Measurements from ENCODE around the gene CSPG4. TPM values are rescaled to one million over a fixed set of nuclear protein-coding genes. Genes with fewer than 3 reads are reported as not detected.

CSPG4 gene
- total RNA-seq, 5 donors from 2014 or later (not counting 1 experiment from before 2014, with no cell fraction given), result 0.06 to 0.07 (median 0.06) TPM; not detected in 2

DNA sequence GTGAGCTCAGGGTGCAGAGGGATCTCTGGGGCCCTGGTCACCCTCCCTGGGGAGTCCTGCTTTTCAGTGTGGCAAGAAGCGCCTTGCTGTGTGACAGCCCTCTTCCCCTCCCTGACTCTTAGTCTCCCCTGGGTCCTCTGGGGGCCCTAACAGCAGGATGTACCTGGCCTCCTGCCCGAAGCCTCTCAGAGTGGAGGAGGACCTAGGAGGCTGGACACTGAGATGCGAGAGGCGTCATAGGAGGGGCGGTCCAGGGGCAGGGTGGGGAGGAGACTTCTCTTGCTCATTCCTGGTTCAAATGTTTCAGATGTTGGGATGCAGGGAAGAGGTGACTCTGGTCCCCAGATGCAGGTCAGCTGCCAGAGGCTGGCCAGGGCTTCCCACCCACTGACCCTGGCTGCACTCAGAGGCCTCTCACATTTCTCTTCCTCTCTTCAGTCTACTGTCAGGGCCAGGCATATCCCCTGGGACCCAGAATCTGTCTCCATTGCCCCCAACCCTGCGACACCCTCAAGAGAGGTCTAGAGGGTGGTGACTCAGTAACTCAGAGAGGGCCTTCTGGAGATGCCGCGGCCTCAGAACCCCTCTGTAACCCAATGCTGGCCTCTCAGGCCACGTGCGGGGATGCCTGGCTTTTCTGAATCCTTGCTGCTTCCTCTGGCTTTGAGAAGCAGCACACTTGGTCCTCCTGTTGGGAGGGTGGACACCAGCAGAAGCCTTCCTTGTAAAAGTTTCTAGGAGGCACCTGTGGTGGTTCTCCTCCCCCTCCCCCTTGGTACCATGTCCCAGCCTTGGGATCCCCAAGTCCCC, 39.0 kb downstream of the CSPG4 start:
- Mint-ChIP-seq H3K27ac (no peak overlapping the region), H3K4me1 (no peaks in the 10 kb centered on the region), H3K27me3 (no peaks in the 10 kb centered on the region), H3K4me3 (no peak overlapping the region), H3K9me3 (no peaks in the 10 kb centered on the region), H3K36me3 (no peaks in the 10 kb centered on the region)
- Histone ChIP-seq H3K4me3 (ENCODE audit: control insufficient read depth in 1 of 2, extremely low read depth in 1 of 2, low read length in 1 of 2) (no peak overlapping the region), H3K27me3 (replicated peaks in 1 of 2; ENCODE audit: control insufficient read depth in 2 of 2, extremely low read depth in 1 of 2, insufficient read depth in 2 of 2, low read length in 1 of 2) (peaks cover 0 to 2% of the 10 kb centered on the region in 2 experiments), H3K27ac (ENCODE audit: low read length) (no peak overlapping the region), H3K9me3 (no peaks in the 10 kb centered on the region), H3K36me3 (ENCODE audit: control insufficient read depth in 2 of 2, extremely low read depth in 1 of 2, insufficient read depth in 1 of 2, low read length in 1 of 2) (no peaks in the 10 kb centered on the region), H3K4me1 (ENCODE audit: control insufficient read depth in 1 of 2, extremely low read depth in 1 of 2, insufficient read depth in 2 of 2, low read length in 2 of 2) (no peaks in the 10 kb centered on the region)
- WGBS (ENCODE audit: insufficient coverage), result 91% methylated on average over 6 of the region's 10 CpGs
- POLR2A ChIA-PET, result no interaction called here
- DNase-seq (no peak), ATAC-seq (replicated peaks in 1 of 4) (no peak)
- CTCF ChIA-PET, result no interaction called here

DNA sequence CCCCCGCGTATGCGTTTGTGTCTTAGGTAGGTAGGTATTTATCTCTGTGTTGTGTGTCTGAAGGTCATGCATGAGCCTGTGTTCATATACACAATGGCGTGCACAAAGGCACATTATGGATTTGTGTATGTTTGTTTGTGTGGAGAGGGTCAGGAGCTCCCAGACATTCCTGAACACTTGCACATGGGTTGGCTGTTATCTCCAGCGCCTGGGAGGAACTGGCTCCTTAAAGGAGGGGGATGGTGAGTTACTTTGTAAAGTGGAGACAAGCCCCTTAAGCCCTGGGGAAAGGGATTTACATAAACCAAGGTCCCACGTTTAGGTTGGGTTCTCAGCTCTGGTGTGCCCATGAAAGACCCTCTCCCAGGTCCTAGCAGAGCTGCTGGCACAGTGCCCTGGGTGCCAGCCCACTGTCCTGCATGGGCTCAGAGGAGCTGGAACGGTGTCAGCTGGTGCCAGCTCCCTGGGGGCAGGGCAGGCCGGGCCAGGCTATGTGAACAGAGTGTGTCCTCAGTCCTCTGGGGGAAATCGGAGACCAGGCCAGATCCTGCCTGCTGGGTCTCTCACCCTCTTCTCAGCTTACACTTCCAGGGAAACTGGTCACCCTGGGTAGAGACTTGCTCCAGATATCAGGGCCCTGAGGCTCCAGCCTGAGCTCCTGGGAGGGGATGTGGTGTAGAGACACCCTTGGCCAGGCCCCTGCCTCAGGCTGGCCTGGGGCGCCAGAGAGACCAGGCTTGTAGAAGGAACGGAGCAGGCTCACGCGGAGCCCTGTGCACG, 39.8 kb downstream of the CSPG4 start:
- H3K4me3 ChIP-seq (ENCODE audit: control insufficient read depth in 1 of 2, extremely low read depth in 1 of 2, low read length in 1 of 2), result no peak overlapping the region
- no peaks in the 10 kb centered on the region for H3K9me3 ChIP-seq
- H3K27me3 Mint-ChIP-seq, result no peaks in the 10 kb centered on the region
- H3K9me3 Mint-ChIP-seq, result no peaks in the 10 kb centered on the region
- H3K36me3 Mint-ChIP-seq, result no peaks in the 10 kb centered on the region
- no peaks in the 10 kb centered on the region for H3K36me3 ChIP-seq (ENCODE audit: control insufficient read depth in 2 of 2, extremely low read depth in 1 of 2, insufficient read depth in 1 of 2, low read length in 1 of 2)
- H3K27ac ChIP-seq (ENCODE audit: low read length), result no peak overlapping the region
- ATAC-seq (replicated peaks in 1 of 4) (no peak), DNase-seq (no peak)
- no peaks in the 10 kb centered on the region for H3K4me1 ChIP-seq (ENCODE audit: control insufficient read depth in 1 of 2, extremely low read depth in 1 of 2, insufficient read depth in 2 of 2, low read length in 2 of 2)
- POLR2A ChIA-PET, result no interaction called here
- peaks cover 0 to 2% of the 10 kb centered on the region in 2 experiments for H3K27me3 ChIP-seq (replicated peaks in 1 of 2; ENCODE audit: control insufficient read depth in 2 of 2, extremely low read depth in 1 of 2, insufficient read depth in 2 of 2, low read length in 1 of 2)
- WGBS (ENCODE audit: insufficient coverage), result 86% methylated on average over 11 of the region's 14 CpGs
- CTCF ChIA-PET, result interaction anchor here in 1 of 2 donors (0.8 kb wide), 1 partner anchor 339 kb away, joined by 3 read pairs; no protein-coding TSS in a partner anchor
- no peak overlapping the region for H3K4me3 Mint-ChIP-seq
- no peaks in the 10 kb centered on the region for H3K4me1 Mint-ChIP-seq
- no peak overlapping the region for H3K27ac Mint-ChIP-seq

DNA sequence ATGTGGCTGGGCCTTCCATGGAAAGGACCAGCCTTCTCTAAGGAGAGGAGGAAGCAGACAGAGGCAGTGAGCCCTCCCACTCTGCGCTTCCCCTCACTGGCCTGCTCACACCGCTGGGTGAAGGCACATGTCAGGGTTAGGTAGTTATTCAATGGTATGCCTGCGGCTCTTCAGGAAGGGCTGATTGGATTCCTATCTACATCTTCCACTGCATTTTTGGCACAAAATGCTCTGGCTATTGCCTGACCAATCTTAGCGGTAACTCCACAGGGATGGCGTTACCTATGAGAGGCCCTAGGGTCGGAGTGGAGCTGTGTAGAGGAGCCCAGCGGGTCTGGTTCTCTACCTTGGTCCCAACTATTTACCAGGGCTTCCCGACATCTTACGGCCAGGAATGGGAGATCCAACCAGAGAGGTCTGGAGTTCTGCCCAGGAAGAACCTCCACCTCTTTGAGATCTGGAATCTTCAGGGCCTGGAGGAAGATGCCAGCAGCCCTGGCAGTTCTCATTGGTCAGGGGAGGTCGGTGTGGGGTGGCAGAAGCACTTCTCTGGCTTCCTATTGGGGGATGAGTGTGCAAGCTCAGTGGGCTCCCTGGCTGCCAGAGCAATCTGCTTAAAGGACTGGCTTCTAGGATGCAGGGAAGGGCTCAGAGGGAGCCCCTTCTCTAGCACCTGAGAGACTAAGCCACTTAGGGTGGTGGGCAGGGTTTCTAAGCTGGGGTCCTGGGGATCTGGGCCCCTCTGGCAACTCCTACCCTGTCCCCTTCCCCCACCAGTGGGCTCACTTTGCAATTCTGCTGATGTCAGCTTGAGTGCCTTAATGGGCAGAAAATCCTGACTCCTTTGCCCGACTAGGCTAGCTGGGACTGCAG, 40.7 kb downstream of the CSPG4 start:
- no peak for ATAC-seq (replicated peaks in 1 of 4)
- 71% methylated on average over 3 of the region's 11 CpGs for WGBS (ENCODE audit: insufficient coverage)

DNA sequence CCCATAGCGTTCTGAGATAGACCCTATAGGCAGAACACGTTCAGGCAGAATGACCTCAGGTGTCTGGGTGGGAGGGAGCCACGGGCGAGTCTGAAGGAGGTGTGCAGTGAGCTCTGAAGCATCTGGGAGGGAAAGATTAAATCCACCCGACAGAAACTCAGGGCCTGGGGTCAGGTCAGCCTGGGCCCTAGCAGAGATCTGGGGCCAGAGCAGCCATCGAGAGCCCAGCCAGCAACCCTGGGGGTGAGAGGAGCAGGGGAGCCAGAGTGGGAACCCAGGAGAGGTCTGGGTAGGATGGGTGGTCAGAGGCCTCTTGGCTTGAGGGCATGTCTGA, 42.8 kb downstream of the CSPG4 start:
- H3K4me1 ChIP-seq (ENCODE audit: control insufficient read depth in 1 of 2, extremely low read depth in 1 of 2, insufficient read depth in 2 of 2, low read length in 2 of 2), result no peaks in the 10 kb centered on the region
- ChIA-PET POLR2A (no interaction called here), CTCF (no interaction called here)
- no peaks in the 10 kb centered on the region for H3K4me1 Mint-ChIP-seq
- ATAC-seq (replicated peaks in 1 of 4) (no peak), DNase-seq (no peak)
- peaks cover 0 to 2% of the 10 kb centered on the region in 2 experiments for H3K27me3 ChIP-seq (replicated peaks in 1 of 2; ENCODE audit: control insufficient read depth in 2 of 2, extremely low read depth in 1 of 2, insufficient read depth in 2 of 2, low read length in 1 of 2)
- no peaks in the 10 kb centered on the region for H3K36me3 ChIP-seq (ENCODE audit: control insufficient read depth in 2 of 2, extremely low read depth in 1 of 2, insufficient read depth in 1 of 2, low read length in 1 of 2)
- no peak overlapping the region for H3K4me3 Mint-ChIP-seq
- no peaks in the 10 kb centered on the region for H3K9me3 ChIP-seq
- H3K27me3 Mint-ChIP-seq, result no peaks in the 10 kb centered on the region
- no peak overlapping the region for H3K27ac Mint-ChIP-seq
- H3K36me3 Mint-ChIP-seq, result no peaks in the 10 kb centered on the region
- 97% methylated on average over 4 of the region's 6 CpGs for WGBS (ENCODE audit: insufficient coverage)
- no peak overlapping the region for H3K4me3 ChIP-seq (ENCODE audit: control insufficient read depth in 1 of 2, extremely low read depth in 1 of 2, low read length in 1 of 2)
- H3K9me3 Mint-ChIP-seq, result no peaks in the 10 kb centered on the region
- H3K27ac ChIP-seq (ENCODE audit: low read length), result no peak overlapping the region

More for the DNA sequence above, 40.7 kb downstream of the CSPG4 start:
- Histone ChIP-seq H3K36me3 (ENCODE audit: control insufficient read depth in 2 of 2, extremely low read depth in 1 of 2, insufficient read depth in 1 of 2, low read length in 1 of 2) (no peaks in the 10 kb centered on the region), H3K27me3 (replicated peaks in 1 of 2; ENCODE audit: control insufficient read depth in 2 of 2, extremely low read depth in 1 of 2, insufficient read depth in 2 of 2, low read length in 1 of 2) (peaks cover 0 to 2% of the 10 kb centered on the region in 2 experiments), H3K9me3 (no peaks in the 10 kb centered on the region), H3K4me1 (ENCODE audit: control insufficient read depth in 1 of 2, extremely low read depth in 1 of 2, insufficient read depth in 2 of 2, low read length in 2 of 2) (no peaks in the 10 kb centered on the region), H3K27ac (ENCODE audit: low read length) (no peak overlapping the region), H3K4me3 (ENCODE audit: control insufficient read depth in 1 of 2, extremely low read depth in 1 of 2, low read length in 1 of 2) (no peak overlapping the region)
- H3K9me3 Mint-ChIP-seq, result no peaks in the 10 kb centered on the region
- H3K4me3 Mint-ChIP-seq, result no peak overlapping the region
- H3K27me3 Mint-ChIP-seq, result no peaks in the 10 kb centered on the region
- DNase-seq, result no peak
- H3K27ac Mint-ChIP-seq, result no peak overlapping the region
- H3K36me3 Mint-ChIP-seq, result no peaks in the 10 kb centered on the region
- ChIA-PET CTCF (interaction anchor here (0.8 to 1.0 kb wide), 2 partner anchors 13 to 338 kb away, joined by 3 read pairs; no protein-coding TSS in a partner anchor), POLR2A (no interaction called here)
- H3K4me1 Mint-ChIP-seq, result no peaks in the 10 kb centered on the region

DNA sequence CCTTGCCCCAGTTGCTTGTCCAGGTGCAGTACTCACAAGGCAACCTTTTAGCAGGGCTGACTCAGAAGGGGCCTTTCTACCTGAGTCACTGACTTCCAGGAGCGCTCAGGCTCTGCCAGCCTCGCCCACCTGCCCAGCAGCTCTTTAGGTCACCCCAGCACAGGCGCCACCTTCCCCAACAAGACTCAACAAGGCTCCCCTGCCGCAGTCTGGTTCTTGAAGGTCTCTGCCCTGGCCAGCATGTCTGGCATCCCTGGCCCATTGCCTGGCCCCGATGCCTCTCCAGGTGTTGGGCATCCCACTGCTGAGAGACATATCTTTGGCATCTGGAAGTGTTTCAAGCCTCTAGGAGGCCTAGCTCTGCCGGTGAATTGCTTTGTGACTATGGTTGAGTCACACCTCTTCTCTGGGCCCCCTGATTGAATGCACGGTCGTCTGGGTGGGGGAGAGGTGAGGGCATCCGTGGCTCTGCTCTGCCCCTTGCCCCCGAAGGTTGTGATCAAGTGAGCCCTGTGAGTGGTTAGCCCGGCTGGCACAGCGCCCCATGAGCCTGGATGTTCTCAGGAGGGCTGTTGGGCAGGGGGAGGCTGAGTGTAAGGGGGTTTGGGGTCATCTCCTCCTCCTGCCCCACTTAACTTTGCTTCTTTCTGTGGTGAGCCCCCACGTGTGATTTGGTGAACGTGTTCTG, 43.3 kb downstream of the CSPG4 start:
- no peak for ATAC-seq (replicated peaks in 1 of 4)
- Histone ChIP-seq H3K27ac (ENCODE audit: low read length) (no peak overlapping the region), H3K9me3 (no peaks in the 10 kb centered on the region), H3K27me3 (replicated peaks in 1 of 2; ENCODE audit: control insufficient read depth in 2 of 2, extremely low read depth in 1 of 2, insufficient read depth in 2 of 2, low read length in 1 of 2) (peaks cover 0 to 2% of the 10 kb centered on the region in 2 experiments), H3K4me1 (ENCODE audit: control insufficient read depth in 1 of 2, extremely low read depth in 1 of 2, insufficient read depth in 2 of 2, low read length in 2 of 2) (no peaks in the 10 kb centered on the region), H3K4me3 (ENCODE audit: control insufficient read depth in 1 of 2, extremely low read depth in 1 of 2, low read length in 1 of 2) (no peak overlapping the region), H3K36me3 (ENCODE audit: control insufficient read depth in 2 of 2, extremely low read depth in 1 of 2, insufficient read depth in 1 of 2, low read length in 1 of 2) (no peaks in the 10 kb centered on the region)
- H3K27ac Mint-ChIP-seq, result no peak overlapping the region
- H3K36me3 Mint-ChIP-seq, result no peaks in the 10 kb centered on the region
- no peaks in the 10 kb centered on the region for H3K9me3 Mint-ChIP-seq
- CTCF ChIA-PET, result no interaction called here
- no peaks in the 10 kb centered on the region for H3K27me3 Mint-ChIP-seq
- no peaks in the 10 kb centered on the region for H3K4me1 Mint-ChIP-seq
- POLR2A ChIA-PET, result no interaction called here
- 63% methylated on average over 12 of the region's 14 CpGs for WGBS (ENCODE audit: insufficient coverage)
- no peak for DNase-seq
- no peak overlapping the region for H3K4me3 Mint-ChIP-seq

All from T-cell (primary cell).